ENCODE data around the gene LAMB4. TPM values are rescaled to one million over a fixed set of nuclear protein-coding genes. Genes with fewer than 3 reads are reported as not detected.

Gene LAMB4
- total RNA-seq, 4 donors from 2014 or later = 0.60 to 3.0 TPM; not detected in 2

DNA sequence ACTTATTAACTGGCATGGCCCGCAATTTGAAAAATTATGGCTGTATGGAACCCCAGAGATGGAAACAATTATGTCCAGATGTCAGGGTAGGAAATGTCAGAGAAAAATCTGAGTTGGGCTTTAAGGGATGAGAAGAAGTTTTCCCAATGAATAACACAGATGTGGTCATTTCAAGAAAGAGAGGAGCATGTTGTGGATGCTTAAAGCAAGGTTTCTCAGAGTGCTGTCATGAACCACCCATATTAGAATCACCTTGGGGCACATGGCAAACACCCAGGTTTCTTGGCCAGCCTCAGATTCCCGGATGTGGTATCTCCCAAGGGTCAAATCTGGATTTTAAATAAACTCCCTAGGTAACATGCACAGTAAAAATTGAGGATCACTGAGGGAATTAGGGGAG, 43.6 kb downstream of the LAMB4 start:
- no peak for ATAC-seq (ENCODE audit: low FRiP score)
- TF ChIP-seq, protein P1, sequence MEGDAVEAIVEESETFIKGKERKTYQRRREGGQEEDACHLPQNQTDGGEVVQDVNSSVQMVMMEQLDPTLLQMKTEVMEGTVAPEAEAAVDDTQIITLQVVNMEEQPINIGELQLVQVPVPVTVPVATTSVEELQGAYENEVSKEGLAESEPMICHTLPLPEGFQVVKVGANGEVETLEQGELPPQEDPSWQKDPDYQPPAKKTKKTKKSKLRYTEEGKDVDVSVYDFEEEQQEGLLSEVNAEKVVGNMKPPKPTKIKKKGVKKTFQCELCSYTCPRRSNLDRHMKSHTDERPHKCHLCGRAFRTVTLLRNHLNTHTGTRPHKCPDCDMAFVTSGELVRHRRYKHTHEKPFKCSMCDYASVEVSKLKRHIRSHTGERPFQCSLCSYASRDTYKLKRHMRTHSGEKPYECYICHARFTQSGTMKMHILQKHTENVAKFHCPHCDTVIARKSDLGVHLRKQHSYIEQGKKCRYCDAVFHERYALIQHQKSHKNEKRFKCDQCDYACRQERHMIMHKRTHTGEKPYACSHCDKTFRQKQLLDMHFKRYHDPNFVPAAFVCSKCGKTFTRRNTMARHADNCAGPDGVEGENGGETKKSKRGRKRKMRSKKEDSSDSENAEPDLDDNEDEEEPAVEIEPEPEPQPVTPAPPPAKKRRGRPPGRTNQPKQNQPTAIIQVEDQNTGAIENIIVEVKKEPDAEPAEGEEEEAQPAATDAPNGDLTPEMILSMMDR (IDR thresholded peaks at IDR 0.05) = no peak
- DNase-seq (ENCODE audit: low spot score) = no peak

DNA sequence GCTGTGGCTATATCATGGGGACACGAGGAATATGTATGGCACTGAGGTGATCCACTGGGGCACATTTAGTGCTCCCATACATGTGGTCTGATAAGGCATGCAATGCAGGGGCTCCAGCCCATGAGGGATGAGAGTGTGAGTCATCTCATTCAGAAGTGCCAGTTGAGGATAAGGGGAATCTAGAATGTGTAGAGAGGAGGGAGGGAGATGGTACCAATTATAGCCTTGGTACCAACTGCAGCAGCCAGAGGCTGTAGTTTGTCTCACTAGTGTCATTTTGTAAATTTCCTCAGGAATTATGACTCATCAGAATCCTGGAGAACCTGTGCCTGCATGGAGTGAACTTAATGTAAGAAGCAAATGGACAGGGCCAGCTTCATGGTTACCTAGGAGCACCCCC, 46.2 kb downstream of the LAMB4 start:
- ATAC-seq (ENCODE audit: low FRiP score) (no peak), DNase-seq (ENCODE audit: low spot score) (no peak)
- TF ChIP-seq, protein P1 (IDR thresholded peaks at IDR 0.05) = no peak

DNA sequence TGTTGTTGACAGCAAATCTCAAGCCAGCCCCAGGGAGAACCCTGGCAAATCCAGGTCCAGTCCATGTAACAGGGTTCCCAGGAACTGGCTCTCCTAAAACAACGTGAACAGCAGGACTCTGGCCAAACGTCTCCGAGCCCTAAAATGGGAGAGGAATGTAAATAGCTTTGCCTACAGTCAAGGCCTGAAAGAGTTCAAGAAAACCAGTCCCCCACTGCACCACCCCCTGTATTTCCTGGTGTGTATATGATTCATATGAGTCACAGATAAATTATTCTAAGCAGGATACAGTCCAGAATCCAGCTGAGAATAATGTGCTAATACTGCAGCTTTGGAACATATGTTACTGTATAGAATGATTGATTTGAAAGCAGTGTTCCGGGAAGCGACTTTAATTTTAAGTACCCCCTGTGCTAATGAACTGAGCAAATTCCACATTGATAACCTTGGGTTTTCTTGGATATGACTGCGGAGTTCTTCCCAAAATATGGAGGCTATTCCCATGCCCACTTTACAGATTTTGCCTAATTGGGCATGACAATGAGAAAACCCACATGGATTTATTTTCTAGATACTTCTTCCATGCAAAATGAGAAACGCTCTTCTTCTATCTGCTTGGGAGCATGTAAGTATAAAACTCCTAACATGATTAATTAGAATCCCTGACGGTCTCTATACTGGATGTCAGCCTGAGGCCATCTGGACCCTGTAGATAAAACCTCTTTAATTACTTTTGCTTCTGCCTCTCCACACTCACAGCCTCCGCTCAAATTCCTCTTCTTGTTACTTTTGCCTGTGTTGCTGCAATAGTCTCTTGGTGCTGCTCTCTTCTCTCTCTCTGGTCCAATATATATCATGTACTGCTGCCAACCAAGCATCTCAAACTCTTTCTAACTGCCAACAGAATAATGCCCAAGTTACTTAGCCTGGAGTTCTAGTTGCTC, 50.2 kb downstream of the LAMB4 start:
- ATAC-seq (ENCODE audit: low FRiP score) (no peak), DNase-seq (ENCODE audit: low spot score) (no peak)
- TF ChIP-seq, protein P1 (IDR thresholded peaks at IDR 0.05) = no peak

DNA sequence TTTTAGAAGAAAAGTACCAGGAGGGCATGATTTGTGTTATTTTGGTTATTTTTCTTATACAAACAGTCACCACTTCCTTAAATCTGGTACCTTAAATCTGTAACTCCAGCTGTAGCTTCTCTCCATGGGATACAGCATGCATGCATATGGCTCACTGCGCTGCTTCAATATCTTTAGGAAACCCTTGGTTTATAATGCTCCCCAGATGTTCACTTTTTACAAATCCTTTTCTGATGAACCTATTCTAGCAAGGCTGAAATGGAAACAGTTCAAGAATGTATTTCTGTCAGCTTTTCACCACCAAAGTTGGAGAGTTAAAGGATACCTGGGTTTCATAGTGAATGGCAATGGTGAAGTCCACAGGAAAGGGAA, 50.9 kb downstream of the LAMB4 start:
- TF ChIP-seq, protein P1 (IDR thresholded peaks at IDR 0.05) = no peak
- no peak for ATAC-seq (ENCODE audit: low FRiP score)

DNA sequence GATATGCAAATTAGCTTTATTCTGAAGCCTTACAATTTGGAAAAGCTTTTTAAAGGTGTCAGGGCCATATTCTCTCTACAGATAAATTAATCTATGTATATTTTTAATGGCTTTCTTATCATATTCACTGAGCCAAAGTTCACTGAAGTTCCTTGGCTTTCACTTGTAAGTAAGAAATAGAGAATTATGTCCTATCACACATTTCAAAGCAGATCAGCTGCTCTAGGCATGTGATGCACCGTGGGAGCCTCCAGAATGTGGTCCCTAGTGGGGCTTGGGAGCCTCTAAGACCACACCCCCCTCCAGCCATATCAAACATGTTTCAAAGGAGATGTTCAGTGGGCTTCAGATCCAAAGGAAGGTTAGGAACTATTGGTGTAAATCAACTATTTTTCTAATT, 51.5 kb downstream of the LAMB4 start:
- TF ChIP-seq, protein P1 (IDR thresholded peaks at IDR 0.05) = no peak
- DNase-seq (ENCODE audit: low spot score) = no peak
- no peak for ATAC-seq (ENCODE audit: low FRiP score)

More for the DNA sequence above, 50.9 kb downstream of the LAMB4 start:
- no peak for DNase-seq (ENCODE audit: low spot score)

DNA sequence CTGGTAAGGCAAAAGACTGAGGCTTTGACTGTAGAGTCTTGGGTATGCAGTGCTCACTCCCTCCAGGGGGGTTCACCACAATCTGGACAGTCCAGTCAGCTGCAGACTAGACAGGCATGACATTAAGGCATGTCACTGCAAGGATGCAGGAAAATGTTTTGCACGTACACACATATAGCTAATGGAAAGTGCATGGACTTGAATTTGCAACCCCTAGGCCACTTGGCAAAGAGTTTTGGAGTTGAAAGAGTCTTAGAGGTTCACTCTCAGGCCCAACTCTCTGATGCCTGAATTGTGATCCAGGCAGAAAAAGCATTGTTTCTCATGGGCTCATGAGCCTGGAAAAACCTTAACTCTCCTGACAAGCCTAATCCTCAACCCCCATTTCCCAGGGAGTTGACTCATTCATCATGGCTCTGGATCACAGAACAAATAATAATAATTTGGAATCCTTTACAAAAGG, 51.9 kb downstream of the LAMB4 start:
- ATAC-seq (ENCODE audit: low FRiP score) (no peak), DNase-seq (ENCODE audit: low spot score) (no peak)
- TF ChIP-seq, protein P1 (IDR thresholded peaks at IDR 0.05) = no peak

DNA sequence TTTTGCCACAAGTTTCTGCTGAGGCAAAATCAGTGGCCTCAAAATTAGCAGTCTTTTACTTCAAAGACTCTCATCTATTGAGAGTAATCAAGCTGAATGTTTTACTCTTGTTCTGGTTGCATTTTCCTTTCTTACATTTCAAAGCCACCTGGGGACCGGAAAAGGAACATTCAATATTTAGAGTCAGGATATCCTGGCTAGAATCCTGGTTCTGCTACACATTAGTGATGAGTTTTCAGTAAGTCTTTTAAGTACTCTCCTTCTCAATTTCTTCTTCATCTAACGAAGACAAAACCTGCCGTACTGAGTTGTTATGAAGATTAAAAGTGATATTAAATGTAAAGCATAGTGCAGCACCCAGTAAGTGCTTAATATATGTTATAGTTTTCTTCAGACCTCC, 52.5 kb downstream of the LAMB4 start:
- ATAC-seq (ENCODE audit: low FRiP score) (no peak), DNase-seq (ENCODE audit: low spot score) (no peak)
- TF ChIP-seq, protein P1 (IDR thresholded peaks at IDR 0.05) = no peak

Measured in omental fat pad (tissue), 4 donors.